Activated CD4-positive, alpha-beta T cell treated with anti-CD3 and anti-CD28 coated beads, Interleukin-2, amount 50 U/mL, for 4 hours (primary cell): Measurements from ENCODE around the gene MATN4.
"Not testable (repeated sequence)": the region's sequence is repeated elsewhere in the genome, so short reads cannot be mapped to it uniquely, and the experiment has no call there.

ENCODE experiments used
- DNase-seq, 2 experiments: peaks; one replicate each; pipeline ENCODE4 v3.0.0-alpha.2; 2020

The MATN4 gene, protein sequence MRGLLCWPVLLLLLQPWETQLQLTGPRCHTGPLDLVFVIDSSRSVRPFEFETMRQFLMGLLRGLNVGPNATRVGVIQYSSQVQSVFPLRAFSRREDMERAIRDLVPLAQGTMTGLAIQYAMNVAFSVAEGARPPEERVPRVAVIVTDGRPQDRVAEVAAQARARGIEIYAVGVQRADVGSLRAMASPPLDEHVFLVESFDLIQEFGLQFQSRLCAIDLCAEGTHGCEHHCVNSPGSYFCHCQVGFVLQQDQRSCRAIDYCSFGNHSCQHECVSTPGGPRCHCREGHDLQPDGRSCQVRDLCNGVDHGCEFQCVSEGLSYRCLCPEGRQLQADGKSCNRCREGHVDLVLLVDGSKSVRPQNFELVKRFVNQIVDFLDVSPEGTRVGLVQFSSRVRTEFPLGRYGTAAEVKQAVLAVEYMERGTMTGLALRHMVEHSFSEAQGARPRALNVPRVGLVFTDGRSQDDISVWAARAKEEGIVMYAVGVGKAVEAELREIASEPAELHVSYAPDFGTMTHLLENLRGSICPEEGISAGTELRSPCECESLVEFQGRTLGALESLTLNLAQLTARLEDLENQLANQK

GRCh38 chr20:45308117-45308778 lies at the start of gene MATN4:
Gene MATN4 (minus strand): TSS chr20:45308299. CDS start chr20:45305582, 2,717 bp downstream.
- no peak for DNase-seq

GRCh38 chr20:45355209-45356084 lies 47.3 kb upstream of the MATN4 start:
- DNase-seq: no peak

DNA sequence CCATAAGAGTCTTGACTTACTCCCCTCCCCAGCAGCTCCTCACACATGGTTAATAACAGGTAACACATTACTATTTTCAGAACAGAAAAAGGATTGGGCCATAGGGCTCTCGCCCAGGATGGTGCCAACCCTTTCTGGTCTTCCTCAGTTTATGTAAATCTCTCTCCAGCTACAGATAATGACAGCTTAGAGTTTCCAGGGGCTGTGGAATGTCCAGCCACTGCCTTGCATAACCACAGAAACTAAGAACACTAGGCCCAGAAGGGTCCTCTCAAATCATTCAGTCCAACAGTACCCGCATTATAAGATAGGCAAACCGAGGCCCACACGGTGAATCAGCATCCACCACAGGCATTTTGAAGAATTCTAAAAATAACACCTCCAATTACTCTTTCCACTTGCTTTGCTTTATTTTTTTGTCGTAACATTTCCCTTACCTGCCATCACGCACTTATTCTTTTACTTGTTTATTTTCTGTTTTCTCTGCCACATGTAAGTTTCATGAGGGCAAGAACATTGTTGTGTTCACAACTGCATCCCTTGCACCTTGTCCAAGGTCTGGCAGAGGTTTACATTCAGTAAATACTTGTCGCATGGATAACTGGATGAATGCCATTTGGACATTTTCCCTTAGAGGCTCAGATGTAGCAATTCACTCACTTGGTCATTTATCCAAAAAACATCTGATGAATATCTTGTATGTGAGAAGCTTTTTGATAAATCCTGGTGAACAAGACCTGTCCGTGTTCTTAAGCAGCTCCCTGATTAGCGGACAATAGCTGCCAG lies 46.5 kb upstream of the MATN4 start:
- DNase-seq: no peak

DNA sequence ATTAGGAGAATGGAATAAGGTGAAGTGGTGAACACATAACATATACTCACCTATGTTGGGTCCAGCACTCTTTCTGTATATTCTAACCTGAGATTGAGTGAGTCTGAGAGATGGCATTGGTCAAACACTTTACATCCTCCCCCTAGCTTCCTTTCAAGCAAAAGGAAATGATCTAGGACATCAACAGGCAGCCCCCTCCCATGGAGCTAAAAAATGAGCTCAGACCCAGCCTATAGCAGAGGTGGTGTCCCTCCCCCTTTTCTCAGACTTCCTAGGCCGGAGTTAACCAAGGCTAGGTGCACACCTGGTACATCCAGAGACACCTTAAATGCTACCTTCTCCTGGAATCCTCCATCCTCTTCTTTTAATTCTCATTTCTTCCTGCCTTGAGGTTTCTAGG lies 45.6 kb upstream of the MATN4 start:
- DNase-seq: no peak

- DNase-seq: no peak
Measured at GRCh38 chr20:45352729-45353128, 44.6 kb upstream of the MATN4 start.

GRCh38 chr20:45350795-45351194 lies 42.7 kb upstream of the MATN4 start:
- not testable (repeated sequence) for DNase-seq

GRCh38 chr20:45350217-45350616 lies 42.1 kb upstream of the MATN4 start:
- no peak for DNase-seq

GRCh38 chr20:45347936-45348778 lies 40.1 kb upstream of the MATN4 start, which contains the start of gene SDC4:
Gene SDC4 (minus strand): TSS chr20:45348424. CDS start chr20:45348384, 40 bp downstream.
- peak; percentile 53 to 60 for DNase-seq

- DNase-seq: no peak
Measured at GRCh38 chr20:45347297-45347935, 39.3 kb upstream of the MATN4 start.

GRCh38 chr20:45346851-45347250 lies 38.8 kb upstream of the MATN4 start:
- no peak for DNase-seq

DNA sequence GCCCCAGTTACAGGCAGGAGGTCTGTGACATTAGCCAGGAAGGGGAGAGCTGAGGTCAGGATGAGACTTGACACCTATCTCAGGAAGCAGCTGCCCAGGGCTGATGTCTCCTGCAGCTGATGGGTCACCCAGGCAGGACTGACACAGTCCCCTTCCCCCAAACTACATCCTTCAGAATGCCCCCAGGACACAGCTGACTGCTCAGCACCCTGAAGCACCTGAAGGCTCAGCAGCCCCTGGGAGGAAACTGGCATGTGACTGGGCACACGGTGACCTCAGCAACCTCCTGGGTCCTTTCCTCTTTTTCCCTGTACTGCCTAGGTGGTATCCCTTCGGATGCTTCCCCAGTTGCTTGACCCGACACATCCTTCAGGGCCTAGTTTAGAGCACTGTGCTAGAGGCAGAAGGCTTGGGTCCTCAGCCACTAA lies 38.2 kb upstream of the MATN4 start:
- DNase-seq: no peak

GRCh38 chr20:45345104-45345936 lies 37.2 kb upstream of the MATN4 start:
- DNase-seq: no peak

DNA sequence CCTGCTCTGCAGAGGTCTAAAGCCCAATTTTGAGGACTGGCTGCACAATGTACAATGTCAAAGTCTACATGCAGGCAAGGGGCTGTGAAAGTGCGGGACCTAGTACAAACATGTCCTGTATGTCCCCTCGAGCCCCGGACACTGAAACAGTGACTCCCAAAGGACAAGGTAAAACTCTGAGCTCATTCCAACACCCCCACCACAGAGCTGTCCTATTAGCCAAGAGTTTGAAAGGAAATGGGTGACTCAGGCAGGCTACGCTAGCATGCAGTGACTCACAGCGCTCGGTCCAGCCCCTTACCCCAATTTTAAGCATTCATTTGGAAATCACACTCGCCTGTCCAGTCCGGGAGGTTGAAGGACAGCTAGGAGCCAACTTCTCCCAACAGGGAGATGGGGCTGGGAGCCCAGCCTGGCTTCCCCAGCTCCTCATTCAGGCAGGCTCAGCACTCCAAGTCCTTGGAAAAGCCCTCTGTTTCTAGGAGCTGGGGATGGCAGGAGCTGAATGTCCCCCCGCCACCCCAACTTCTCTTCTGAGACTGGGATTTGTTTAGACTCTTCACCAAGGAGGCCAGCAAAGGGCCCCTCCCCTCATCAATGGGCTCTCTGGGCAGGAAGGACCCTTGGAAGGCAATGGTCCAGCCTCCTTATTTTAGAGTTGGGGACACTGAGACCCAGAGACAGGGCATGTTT lies 36.2 kb upstream of the MATN4 start:
- no peak for DNase-seq

DNA sequence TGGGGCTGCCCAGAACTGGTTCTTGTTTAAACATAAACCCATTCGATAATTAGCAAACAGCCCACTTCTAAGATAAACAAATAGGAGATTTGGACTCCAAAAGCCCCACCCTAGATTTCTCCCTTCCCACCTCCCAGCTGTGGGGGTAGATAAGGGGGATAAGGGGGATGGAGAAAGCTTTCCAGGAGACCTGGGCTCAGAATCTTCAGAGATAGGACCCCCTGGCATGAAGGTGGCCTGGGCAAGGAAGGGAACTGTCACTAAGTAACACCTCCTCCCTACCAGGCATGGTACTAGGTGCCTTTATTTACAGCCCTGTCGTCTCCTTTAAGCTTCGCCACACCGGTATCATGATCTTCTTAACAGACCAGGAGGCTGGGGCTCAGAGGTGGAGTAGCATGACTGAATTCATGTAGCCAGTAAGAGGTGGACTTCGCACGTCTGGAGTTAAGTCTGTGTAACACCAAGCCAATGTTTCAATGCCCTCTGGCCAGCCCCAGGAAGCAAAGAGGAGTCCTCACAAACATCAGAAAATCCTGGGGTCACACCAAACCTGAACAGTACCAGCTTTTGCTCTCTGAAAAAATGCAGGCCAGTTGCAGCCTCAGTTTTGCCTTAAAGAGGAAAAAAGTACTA lies 35.6 kb upstream of the MATN4 start:
- DNase-seq: no peak

- DNase-seq: no peak
Measured at GRCh38 chr20:45342855-45343531, 34.9 kb upstream of the MATN4 start.

DNA sequence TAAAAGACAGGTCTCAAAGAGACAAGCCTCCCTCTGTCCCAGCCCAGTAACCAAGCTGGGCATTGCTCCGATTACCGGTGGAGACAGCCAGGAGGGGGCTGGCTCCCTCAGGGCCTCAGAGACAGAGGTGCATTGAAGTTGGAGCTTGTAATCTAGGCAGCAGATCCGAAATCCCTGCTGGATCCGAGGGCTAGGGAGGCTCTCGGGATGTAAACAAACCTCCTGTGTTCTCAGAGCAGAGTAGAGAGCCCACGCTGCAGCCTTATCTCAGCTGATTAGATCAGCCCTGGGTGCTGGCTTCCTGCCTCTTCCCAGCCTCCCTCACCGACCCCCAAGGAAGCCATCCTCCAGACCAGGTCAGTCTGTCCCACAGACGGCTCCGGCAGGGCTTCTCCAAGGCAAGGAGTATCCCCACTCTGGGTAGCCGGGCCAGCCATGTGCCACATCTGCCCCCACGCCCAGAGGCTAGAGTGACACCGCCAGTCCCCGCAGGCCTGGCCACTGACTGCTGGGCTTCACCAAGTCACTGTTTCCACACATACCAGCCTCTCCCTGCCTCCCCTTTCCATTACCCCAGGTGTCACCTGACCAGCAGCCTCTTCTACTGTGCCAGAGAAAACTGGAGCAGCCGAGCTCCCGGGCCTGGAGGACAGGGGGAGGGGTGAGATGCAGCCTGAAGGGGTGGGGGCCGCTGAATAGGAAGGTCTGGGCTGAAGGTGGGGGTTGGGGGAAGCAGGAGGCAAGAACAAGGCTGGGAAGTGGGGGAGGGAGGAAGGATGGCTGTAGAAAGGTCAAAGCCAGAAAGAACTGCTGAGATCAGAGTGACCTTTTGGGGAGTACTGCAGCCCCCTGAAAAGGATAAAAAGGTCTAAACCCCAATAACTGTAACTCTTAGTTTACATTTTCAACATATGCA lies 34.1 kb upstream of the MATN4 start:
- DNase-seq: no peak

GRCh38 chr20:45341579-45341938 lies 33.5 kb upstream of the MATN4 start:
- DNase-seq: no peak
